Activated T-helper 17 cell treated with anti-CD3 and anti-CD28 coated beads, Interleukin-2, amount 50 U/mL, for 72 hours (primary cell): ENCODE data around the gene DOK6. TPM values are rescaled to one million over a fixed set of nuclear protein-coding genes. Genes with fewer than 3 reads are reported as not detected.
"Not testable (repeated sequence)": the region's sequence is repeated elsewhere in the genome, so short reads cannot be mapped to it uniquely, and the experiment has no call there.

Source experiments
- ATAC-seq: fragments of 150-1000 bp; cut with Tn5 transposase; replicated peaks from 2 replicates; pipeline ENCODE4 v1.10.0; 2021; ENCODE audit warnings: mild to moderate bottlenecking, moderate library complexity
- H3K27ac Mint-ChIP-seq: one replicate; pipeline ENCODE4 v1.8.0; 2022; ENCODE audit warnings: mixed read lengths
- H3K27me3 Mint-ChIP-seq: one replicate; pipeline ENCODE4 v1.8.0; 2022; ENCODE audit warnings: mixed read lengths
- H3K36me3 Mint-ChIP-seq: one replicate; pipeline ENCODE4 v1.8.0; 2022; ENCODE audit warnings: low read depth, mild to moderate bottlenecking, mixed read lengths
- H3K4me1 Mint-ChIP-seq: one replicate; pipeline ENCODE4 v1.8.0; 2022; ENCODE audit warnings: mixed read lengths
- H3K4me3 Mint-ChIP-seq: one replicate; pipeline ENCODE4 v1.8.0; 2022; ENCODE audit warnings: mild to moderate bottlenecking, mixed read lengths
- H3K9me3 Mint-ChIP-seq: one replicate; pipeline ENCODE4 v1.8.0; 2022; ENCODE audit warnings: mixed read lengths
- total RNA-seq, 2 donors: library from RNA; stranded (reverse); gene quantifications; one replicate each; pipeline ENCODE4 v1.2.3, GENCODE V29; 2022

Gene DOK6
- total RNA-seq, 2 donors from 2014 or later: not detected

DNA sequence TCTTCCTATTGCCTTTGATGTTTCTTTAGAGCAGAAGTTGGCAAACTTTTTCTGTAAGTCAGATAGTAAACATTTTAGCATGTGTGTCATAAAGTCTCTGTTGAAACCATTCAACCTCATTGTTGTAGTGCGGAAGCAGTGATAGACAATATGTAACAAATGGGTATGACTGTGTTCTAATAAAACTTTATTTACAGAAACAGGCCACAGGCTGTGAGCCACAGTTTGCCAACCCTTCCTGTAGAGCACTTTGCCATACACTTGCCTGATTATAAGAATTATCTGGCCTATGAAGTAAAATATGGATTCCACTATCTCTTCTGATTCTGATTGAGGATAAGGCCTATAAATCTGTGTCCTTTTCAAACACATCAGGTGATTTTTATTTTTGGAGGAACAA, 237.4 kb downstream of the DOK6 start:
- Mint-ChIP-seq H3K9me3 (no peaks in the 10 kb centered on the region), H3K4me3 (no peak overlapping the region), H3K27me3 (no peaks in the 10 kb centered on the region), H3K27ac (no peak overlapping the region), H3K4me1 (no peaks in the 10 kb centered on the region), H3K36me3 (no peaks in the 10 kb centered on the region)
- no peak for ATAC-seq

DNA sequence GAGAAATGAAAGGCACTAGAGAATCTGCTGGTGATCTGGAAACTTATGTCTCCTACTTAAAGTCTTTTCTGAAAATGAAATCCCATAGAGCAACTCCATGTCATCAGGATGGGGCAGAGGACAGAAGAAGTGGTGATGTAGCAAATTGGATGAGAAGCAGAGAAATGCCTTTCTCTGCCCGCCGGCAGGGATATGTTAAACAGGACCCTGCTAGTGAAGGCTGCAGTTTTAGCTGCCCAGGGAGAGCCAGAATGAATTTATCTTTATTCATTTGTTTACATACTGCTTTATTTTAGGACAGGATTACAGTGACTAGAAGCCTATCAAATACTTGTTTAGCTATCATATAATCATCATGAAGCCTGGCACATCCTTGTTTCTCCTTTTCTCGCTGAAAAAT, 247.0 kb downstream of the DOK6 start:
- no peak for ATAC-seq
- no peaks in the 10 kb centered on the region for H3K9me3 Mint-ChIP-seq
- no peaks in the 10 kb centered on the region for H3K4me1 Mint-ChIP-seq
- H3K36me3 Mint-ChIP-seq: no peaks in the 10 kb centered on the region
- H3K27ac Mint-ChIP-seq: no peak overlapping the region
- no peak overlapping the region for H3K4me3 Mint-ChIP-seq
- H3K27me3 Mint-ChIP-seq: peaks cover 18% of the 10 kb centered on the region

DNA sequence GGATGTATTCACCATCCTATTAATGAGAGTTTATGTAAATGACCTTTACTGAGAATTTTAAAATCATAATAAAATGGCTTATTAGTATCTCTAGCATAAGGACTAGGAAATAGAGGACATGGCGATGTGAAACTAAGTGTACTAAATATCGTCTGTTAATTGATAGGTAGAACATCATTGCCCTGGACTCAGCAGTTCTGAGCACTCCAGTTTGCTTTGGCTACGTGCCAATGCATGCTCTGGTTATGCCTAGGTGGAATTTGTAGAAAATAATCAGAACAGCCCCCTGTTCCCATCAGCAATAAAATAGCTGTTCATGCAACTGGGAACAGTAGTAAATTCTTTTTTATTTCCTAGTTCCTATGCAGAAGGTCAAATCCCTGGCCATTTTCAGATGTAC, 247.8 kb downstream of the DOK6 start:
- Mint-ChIP-seq H3K4me3 (no peak overlapping the region), H3K4me1 (no peaks in the 10 kb centered on the region), H3K27me3 (peaks cover 24% of the 10 kb centered on the region), H3K36me3 (no peaks in the 10 kb centered on the region), H3K27ac (no peak overlapping the region), H3K9me3 (peaks cover 5% of the 10 kb centered on the region)
- no peak for ATAC-seq

DNA sequence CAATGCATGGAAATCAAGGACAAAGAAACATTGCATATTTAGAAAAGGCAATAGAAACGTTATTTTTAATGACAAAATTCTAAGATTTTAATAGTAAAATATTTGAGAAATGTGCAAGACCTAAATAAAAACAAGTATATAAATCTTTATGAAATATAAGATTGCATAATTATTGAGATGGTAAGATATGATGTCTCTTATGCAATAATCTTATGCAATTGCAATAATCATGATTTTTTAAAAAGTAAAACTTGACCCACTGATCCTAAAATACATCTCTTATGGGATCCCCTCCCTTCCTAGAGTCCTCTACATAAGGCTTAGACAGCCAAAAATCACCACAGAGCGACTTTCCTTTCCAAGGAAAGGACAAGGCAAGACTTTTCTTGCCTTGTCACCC, 249.0 kb downstream of the DOK6 start:
- no peaks in the 10 kb centered on the region for H3K4me1 Mint-ChIP-seq
- no peak overlapping the region for H3K4me3 Mint-ChIP-seq
- ATAC-seq: no peak
- no peaks in the 10 kb centered on the region for H3K36me3 Mint-ChIP-seq
- H3K27ac Mint-ChIP-seq: no peak overlapping the region
- H3K9me3 Mint-ChIP-seq: peaks cover 5% of the 10 kb centered on the region
- H3K27me3 Mint-ChIP-seq: peaks cover 24% of the 10 kb centered on the region

DNA sequence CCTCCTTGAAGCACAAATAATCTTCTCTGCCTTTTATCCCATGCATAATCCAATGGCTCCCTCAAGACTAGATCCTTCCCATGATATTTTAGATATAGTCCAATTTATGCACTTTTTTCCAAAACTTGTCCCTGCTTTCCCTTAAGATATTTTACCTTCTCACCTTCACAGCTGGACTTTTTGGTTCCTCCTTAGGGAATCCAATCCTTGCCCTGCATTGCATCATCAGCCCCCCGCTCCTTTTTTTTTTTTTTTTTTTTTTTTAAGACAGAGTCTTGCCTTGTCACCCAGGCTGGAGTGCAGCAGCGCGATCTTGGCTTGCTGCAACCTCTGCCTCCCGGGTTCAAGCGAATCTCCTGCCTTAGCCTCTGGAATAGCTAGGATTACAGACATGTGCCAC, 250.6 kb downstream of the DOK6 start:
- Mint-ChIP-seq H3K4me3 (no peak overlapping the region), H3K36me3 (no peaks in the 10 kb centered on the region)

GRCh38 chr18:69655816-69656215, 255.1 kb downstream of the DOK6 start:
- no peaks in the 10 kb centered on the region for H3K4me1 Mint-ChIP-seq
- H3K36me3 Mint-ChIP-seq: no peaks in the 10 kb centered on the region
- no peak for ATAC-seq
- H3K27ac Mint-ChIP-seq: no peak overlapping the region
- peaks cover 5% of the 10 kb centered on the region for H3K9me3 Mint-ChIP-seq
- peaks cover 12% of the 10 kb centered on the region for H3K27me3 Mint-ChIP-seq
- H3K4me3 Mint-ChIP-seq: no peak overlapping the region

More for the DNA sequence above, 250.6 kb downstream of the DOK6 start:
- H3K27ac Mint-ChIP-seq: no peak overlapping the region
- no peaks in the 10 kb centered on the region for H3K4me1 Mint-ChIP-seq
- no peak for ATAC-seq
- H3K9me3 Mint-ChIP-seq: peaks cover 5% of the 10 kb centered on the region
- H3K27me3 Mint-ChIP-seq: peaks cover 24% of the 10 kb centered on the region

GRCh38 chr18:69658103-69658502, 257.4 kb downstream of the DOK6 start:
- ATAC-seq: no peak
- H3K4me3 Mint-ChIP-seq: no peak overlapping the region
- no peaks in the 10 kb centered on the region for H3K36me3 Mint-ChIP-seq
- H3K27me3 Mint-ChIP-seq: peaks cover 6% of the 10 kb centered on the region
- H3K4me1 Mint-ChIP-seq: no peaks in the 10 kb centered on the region
- no peak overlapping the region for H3K27ac Mint-ChIP-seq
- H3K9me3 Mint-ChIP-seq: peaks cover 2% of the 10 kb centered on the region

GRCh38 chr18:69658685-69659084, 258.0 kb downstream of the DOK6 start:
- Mint-ChIP-seq H3K36me3 (no peaks in the 10 kb centered on the region), H3K4me1 (no peaks in the 10 kb centered on the region), H3K4me3 (no peak overlapping the region), H3K27ac (no peak overlapping the region), H3K9me3 (no peaks in the 10 kb centered on the region), H3K27me3 (peaks cover 4% of the 10 kb centered on the region)
- no peak for ATAC-seq

- H3K27me3 Mint-ChIP-seq: peaks cover 4% of the 10 kb centered on the region
- no peaks in the 10 kb centered on the region for H3K36me3 Mint-ChIP-seq
- H3K27ac Mint-ChIP-seq: no peak overlapping the region
- no peaks in the 10 kb centered on the region for H3K9me3 Mint-ChIP-seq
- H3K4me1 Mint-ChIP-seq: no peaks in the 10 kb centered on the region
- ATAC-seq: no peak
- H3K4me3 Mint-ChIP-seq: no peak overlapping the region
These were observed 258.5 kb downstream of the DOK6 start for GRCh38 chr18:69659142-69659651.

- not testable (repeated sequence) for ATAC-seq, H3K27me3 Mint-ChIP-seq, H3K4me3 Mint-ChIP-seq, H3K9me3 Mint-ChIP-seq, H3K4me1 Mint-ChIP-seq, H3K27ac Mint-ChIP-seq, H3K36me3 Mint-ChIP-seq
These were observed 261.4 kb downstream of the DOK6 start for GRCh38 chr18:69662090-69662489.

GRCh38 chr18:69664399-69664798, 263.7 kb downstream of the DOK6 start:
- H3K27me3 Mint-ChIP-seq: peaks cover 13% of the 10 kb centered on the region
- H3K4me1 Mint-ChIP-seq: no peaks in the 10 kb centered on the region
- H3K27ac Mint-ChIP-seq: no peak overlapping the region
- no peak for ATAC-seq
- H3K36me3 Mint-ChIP-seq: no peaks in the 10 kb centered on the region
- no peak overlapping the region for H3K4me3 Mint-ChIP-seq
- H3K9me3 Mint-ChIP-seq: no peaks in the 10 kb centered on the region

- no peak for ATAC-seq
- no peak overlapping the region for H3K4me3 Mint-ChIP-seq
- H3K36me3 Mint-ChIP-seq: no peaks in the 10 kb centered on the region
These were observed 273.7 kb downstream of the DOK6 start for GRCh38 chr18:69674292-69674877.

GRCh38 chr18:69674966-69675365, 274.3 kb downstream of the DOK6 start:
- no peaks in the 10 kb centered on the region for H3K36me3 Mint-ChIP-seq
- H3K27me3 Mint-ChIP-seq: peaks cover 4% of the 10 kb centered on the region
- no peak for ATAC-seq
- H3K9me3 Mint-ChIP-seq: no peaks in the 10 kb centered on the region
- H3K4me1 Mint-ChIP-seq: no peaks in the 10 kb centered on the region
- H3K27ac Mint-ChIP-seq: no peak overlapping the region
- no peak overlapping the region for H3K4me3 Mint-ChIP-seq

More at GRCh38 chr18:69674292-69674877, 273.7 kb downstream of the DOK6 start:
- Mint-ChIP-seq H3K4me1 (no peaks in the 10 kb centered on the region), H3K9me3 (no peaks in the 10 kb centered on the region), H3K27me3 (peaks cover 4% of the 10 kb centered on the region), H3K27ac (no peak overlapping the region)

DNA sequence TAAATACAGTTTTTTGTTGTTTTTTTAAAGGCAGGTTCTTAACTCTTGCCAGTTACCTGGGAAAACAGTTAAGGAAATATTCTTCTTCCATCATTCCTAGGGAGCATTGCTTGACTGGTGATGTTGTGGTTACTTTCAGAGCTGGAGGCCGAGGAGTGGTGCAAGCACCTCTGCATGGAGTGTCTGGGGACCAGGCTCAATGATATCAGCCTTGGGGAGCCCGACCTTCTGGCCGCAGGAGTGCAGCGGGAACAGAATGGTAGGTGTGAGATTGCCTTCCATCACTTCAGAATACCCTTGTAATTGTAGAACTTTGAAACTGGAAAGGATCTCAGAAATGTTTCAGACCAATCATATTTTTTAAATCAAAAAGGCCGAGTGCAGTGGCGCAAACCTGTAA, 276.9 kb downstream of the DOK6 start:
- no peak for ATAC-seq
- Mint-ChIP-seq H3K27ac (no peak overlapping the region), H3K9me3 (no peaks in the 10 kb centered on the region), H3K4me1 (no peaks in the 10 kb centered on the region), H3K27me3 (no peaks in the 10 kb centered on the region), H3K36me3 (no peaks in the 10 kb centered on the region), H3K4me3 (no peak overlapping the region)

- H3K27me3 Mint-ChIP-seq: no peaks in the 10 kb centered on the region
- no peaks in the 10 kb centered on the region for H3K9me3 Mint-ChIP-seq
- H3K27ac Mint-ChIP-seq: no peak overlapping the region
- no peaks in the 10 kb centered on the region for H3K36me3 Mint-ChIP-seq
- H3K4me1 Mint-ChIP-seq: no peaks in the 10 kb centered on the region
- ATAC-seq: no peak
- no peak overlapping the region for H3K4me3 Mint-ChIP-seq
These were observed 279.4 kb downstream of the DOK6 start for GRCh38 chr18:69680123-69680522.

DNA sequence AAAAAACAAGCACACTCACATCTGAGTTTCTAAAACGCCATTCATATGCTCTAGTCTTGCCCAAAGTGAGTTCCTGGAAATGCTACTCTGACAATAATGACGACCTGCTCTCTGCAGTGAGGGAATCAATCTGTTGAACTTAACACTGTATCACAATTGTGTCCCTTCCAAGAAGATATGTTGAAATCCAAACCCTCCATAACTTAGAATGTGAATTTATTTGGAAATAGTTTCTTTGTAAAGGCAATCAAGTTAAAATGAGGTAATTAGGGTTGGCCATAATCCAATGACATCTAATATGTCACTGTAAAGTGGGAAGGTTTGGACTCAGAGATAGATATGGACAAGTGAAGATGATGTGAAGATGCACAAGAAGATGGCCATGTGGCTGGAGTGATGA, 282.5 kb downstream of the DOK6 start:
- Mint-ChIP-seq H3K27me3 (no peaks in the 10 kb centered on the region), H3K4me3 (no peak overlapping the region), H3K4me1 (no peaks in the 10 kb centered on the region), H3K36me3 (no peaks in the 10 kb centered on the region), H3K9me3 (no peaks in the 10 kb centered on the region), H3K27ac (no peak overlapping the region)
- no peak for ATAC-seq
